H1 (cell line): Measurements from ENCODE around the gene TSPAN33. TPM values are rescaled to one million over a fixed set of nuclear protein-coding genes. Genes with fewer than 3 reads are reported as not detected.

Experiments used
- CTCF ChIA-PET: fragments of 300-600 bp; sonication (Branson Sonifier 250); formaldehyde crosslinking; loops from one replicate; lab custom pipeline; 2021; ENCODE audit not compliant: partially characterized antibody; lab: Charles Lee
- POLR2A ChIA-PET: fragments of 300-600 bp; sonication (Branson Sonifier 250); formaldehyde crosslinking; loops from one replicate; lab custom pipeline; 2021; ENCODE audit warnings: inconsistent platforms; ENCODE audit not compliant: partially characterized antibody; lab: Charles Lee
- DNase-seq, 2 experiments: peaks; one replicate each; pipeline versions ENCODE4 v3.0.0 to v3.0.0-alpha.2; 2010 to 2022; ENCODE audit warnings: low spot score in 2 of 2, low read depth in 1 of 2, mixed read lengths in 1 of 2
- FAIRE-seq: peaks from 2 replicates; lab custom pipeline; 2011; peaks lifted over from hg19 to GRCh38; lab: Jason Lieb, UNC
- H2AFZ ChIP-seq: 2 replicates; pipeline ENCODE4 v1.8.1; 2012; ENCODE audit warnings: low read length, inconsistent platforms
- H2AK5ac ChIP-seq: 2 replicates; pipeline ENCODE4 v1.6.1; 2013; ENCODE audit warnings: low read depth, low read length
- H2BK120ac ChIP-seq: replicated peaks from 2 replicates; pipeline ENCODE3; 2013; ENCODE audit warnings: low read depth, low read length, inconsistent platforms
- H2BK12ac ChIP-seq: 2 replicates; pipeline ENCODE4 v1.6.1; 2013; ENCODE audit warnings: low read depth, low read length
- H2BK15ac ChIP-seq: 2 replicates; pipeline ENCODE4 v1.6.1; 2013; ENCODE audit warnings: low read length
- H2BK20ac ChIP-seq: 2 replicates; pipeline ENCODE4 v1.6.1; 2013; ENCODE audit warnings: low read length
- H2BK5ac ChIP-seq: 2 replicates; pipeline ENCODE4 v1.6.1; 2013; ENCODE audit warnings: low read depth, low read length
- H3K14ac ChIP-seq: 2 replicates; pipeline ENCODE4 v1.6.1; 2013; ENCODE audit warnings: inconsistent platforms; ENCODE audit not compliant: insufficient read length
- H3K18ac ChIP-seq: 2 replicates; pipeline ENCODE4 v1.6.1; 2013; ENCODE audit warnings: low read length; ENCODE audit errors: extremely low read depth
- H3K23ac ChIP-seq: 2 replicates; pipeline ENCODE4 v1.6.1; 2013; ENCODE audit warnings: inconsistent platforms; ENCODE audit not compliant: insufficient read length
- H3K23me2 ChIP-seq: 2 replicates; pipeline ENCODE4 v1.6.1; 2013; ENCODE audit warnings: low read depth, low read length
- H3K27ac ChIP-seq: 2 replicates; pipeline ENCODE4 v1.6.1; 2011; ENCODE audit warnings: low read depth, low read length, inconsistent platforms
- H3K27me3 ChIP-seq, 4 experiments: replicated peaks in 1 of 4; 1 replicate in 1 of 4; 2 replicates in 3 of 4; pipeline versions ENCODE4 v1.6.1 to v1.8.1; 2011 to 2013; ENCODE audit warnings: low read length in 3 of 4, mild to moderate bottlenecking in 3 of 4, inconsistent platforms in 2 of 4, mixed read lengths in 2 of 4, moderate library complexity in 1 of 4; ENCODE audit not compliant: control insufficient read depth in 3 of 4, insufficient read depth in 3 of 4; ENCODE audit errors: extremely low read depth in 1 of 4
- H3K36me3 ChIP-seq, 4 experiments: 2 replicates each; pipeline versions ENCODE4 v1.6.1 to v1.8.1; 2011 to 2013; ENCODE audit warnings: mild to moderate bottlenecking in 4 of 4, low read length in 3 of 4, moderate library complexity in 2 of 4, control low read depth in 1 of 4, inconsistent platforms in 1 of 4; ENCODE audit not compliant: insufficient read depth in 4 of 4, control insufficient read depth in 2 of 4
- H3K4ac ChIP-seq: replicated peaks from 2 replicates; pipeline ENCODE3; 2013; ENCODE audit warnings: low read length, low read depth, mixed read lengths, inconsistent platforms; ENCODE audit not compliant: insufficient read length
- H3K4me1 ChIP-seq, 4 experiments: replicated peaks in 1 of 4; 1 replicate in 1 of 4; 2 replicates in 3 of 4; pipeline versions ENCODE4 v1.6.1 to v1.8.1; 2011 to 2013; ENCODE audit warnings: low read length in 3 of 4, inconsistent platforms in 2 of 4, mixed read lengths in 1 of 4; ENCODE audit not compliant: insufficient read depth in 4 of 4, control insufficient read depth in 3 of 4
- H3K4me2 ChIP-seq, 2 experiments: 2 replicates each; pipeline versions ENCODE4 v1.6.1 to v1.8.1; 2011 to 2013; ENCODE audit warnings: low read depth in 2 of 2, low read length in 2 of 2, control low read depth in 1 of 2, inconsistent platforms in 1 of 2, mild to moderate bottlenecking in 1 of 2; ENCODE audit not compliant: insufficient read depth in 1 of 2
- H3K4me3 ChIP-seq, 4 experiments: fragments of 200-600, 300-600 bp in 1 of 4; sonication (generic), shearing (Covaris generic), sonication (Bioruptor Twin) in 1 of 4; 2 replicates each; pipeline versions ENCODE4 v1.5.1 to v1.8.1; 2011 to 2016; ENCODE audit warnings: low read length in 4 of 4, low read depth in 3 of 4, control low read depth in 2 of 4, inconsistent platforms in 2 of 4, mild to moderate bottlenecking in 2 of 4, mixed read lengths in 1 of 4, moderate library complexity in 1 of 4; ENCODE audit not compliant: insufficient read depth in 2 of 4; ENCODE audit errors: extremely low read depth in 1 of 4
- H3K56ac ChIP-seq: replicated peaks from 2 replicates; pipeline ENCODE3; 2013; ENCODE audit warnings: low read depth, mild to moderate bottlenecking, mixed read lengths, low read length, inconsistent platforms; ENCODE audit not compliant: insufficient read length
- H3K79me1 ChIP-seq: 2 replicates; pipeline ENCODE4 v1.6.1; 2013; ENCODE audit warnings: low read depth, low read length, control low read depth
- H3K79me2 ChIP-seq, 2 experiments: 2 replicates each; pipeline versions ENCODE4 v1.6.1 to v1.8.1; 2012 to 2013; ENCODE audit warnings: low read length in 2 of 2, mild to moderate bottlenecking in 2 of 2, inconsistent platforms in 1 of 2; ENCODE audit not compliant: insufficient read depth in 2 of 2, control insufficient read depth in 1 of 2
- H3K9ac ChIP-seq, 4 experiments: replicated peaks in 1 of 4; 1 replicate in 1 of 4; 2 replicates in 3 of 4; pipeline versions ENCODE4 v1.6.1 to v1.8.1; 2011 to 2013; ENCODE audit warnings: low read depth in 3 of 4, low read length in 3 of 4, control low read depth in 2 of 4, mild to moderate bottlenecking in 2 of 4, moderate library complexity in 2 of 4, inconsistent platforms in 1 of 4; ENCODE audit errors: extremely low read depth in 1 of 4
- H3K9me3 ChIP-seq, 2 experiments: 2 replicates each; pipeline versions ENCODE4 v1.6.1 to v1.8.1; 2012 to 2013; ENCODE audit warnings: mild to moderate bottlenecking in 2 of 2, moderate library complexity in 2 of 2, control low read depth in 1 of 2, inconsistent platforms in 1 of 2, low read depth in 1 of 2, low read length in 1 of 2, mixed read lengths in 1 of 2; ENCODE audit not compliant: insufficient read depth in 2 of 2
- H4K20me1 ChIP-seq, 2 experiments: replicated peaks in 1 of 2; 2 replicates each; pipeline versions ENCODE3 to v1.8.1; 2011 to 2013; ENCODE audit warnings: inconsistent platforms in 2 of 2, low read length in 2 of 2, mild to moderate bottlenecking in 1 of 2; ENCODE audit not compliant: insufficient read depth in 2 of 2, control insufficient read depth in 1 of 2
- H4K5ac ChIP-seq: 2 replicates; pipeline ENCODE4 v1.6.1; 2013; ENCODE audit warnings: low read length, low read depth, mixed read lengths, inconsistent platforms; ENCODE audit not compliant: insufficient read length
- H4K8ac ChIP-seq: 2 replicates; pipeline ENCODE4 v1.8.0; 2013; ENCODE audit warnings: mild to moderate bottlenecking, moderate library complexity, low read length, inconsistent platforms; ENCODE audit not compliant: insufficient read depth; ENCODE audit errors: extremely low read depth
- H4K91ac ChIP-seq: replicated peaks from 2 replicates; pipeline ENCODE3; 2013; ENCODE audit warnings: low read length, mixed read lengths, inconsistent platforms; ENCODE audit not compliant: insufficient read length
- ATF3 ChIP-seq: IDR thresholded peaks from 2 replicates; pipeline ENCODE4 v1.6.1; 2011; ENCODE audit warnings: low read depth, mild to moderate bottlenecking, low read length; ENCODE audit not compliant: insufficient read depth
- CEBPB ChIP-seq: IDR thresholded peaks from 2 replicates; pipeline ENCODE4 v1.6.1; 2012; ENCODE audit warnings: low read depth, low read length
- HDAC2 ChIP-seq, 2 experiments: fragments of 300-600 bp in 1 of 2; sonication (generic) in 1 of 2; IDR thresholded peaks; 2 replicates each; pipeline ENCODE4 v1.6.1; 2011 to 2012; ENCODE audit warnings: low read depth in 2 of 2, low read length in 2 of 2, mild to moderate bottlenecking in 2 of 2, moderate library complexity in 2 of 2, borderline replicate concordance in 1 of 2, inconsistent platforms in 1 of 2
- SP2 ChIP-seq: IDR thresholded peaks from 2 replicates; pipeline ENCODE4 v1.6.1; 2012; ENCODE audit warnings: mild to moderate bottlenecking, low read length, inconsistent platforms
- TAF1 ChIP-seq: IDR thresholded peaks from 2 replicates; pipeline ENCODE4 v1.6.1; 2011; ENCODE audit warnings: mild to moderate bottlenecking, low read depth, low read length
- WGBS, 2 experiments: shearing (Covaris generic) in 1 of 2; methylation state at CpG; one replicate each; pipeline versions ENCODE4 v1.1.6 to v1.1.7; 2013 to 2015; ENCODE audit warnings: low lambda C conversion rate in 2 of 2, mixed read lengths in 2 of 2, inconsistent platforms in 1 of 2, low coverage in 1 of 2, missing lambda C conversion rate in 1 of 2; ENCODE audit not compliant: insufficient replicate concordance in 2 of 2, insufficient coverage in 1 of 2, insufficient read length in 1 of 2; ENCODE audit errors: extremely low coverage in 1 of 2, missing lambda C conversion rate in 1 of 2; 5-methylcytosine and 5-hydroxymethylcytosine counted together
- polyA plus RNA-seq, 7 experiments: library from polyadenylated mRNA; depleted of rRNA in 3 of 7; stranded (reverse) in 5 of 7; unstranded in 2 of 7; fragments of >200 nt in 5 of 7; fragments of 200-250 nt in 2 of 7; gene quantifications; 1 replicate in 5 of 7; 2 replicates in 1 of 7; 4 replicates in 1 of 7; pipeline versions ENCODE4 v1.2.1 to v1.2.3, GENCODE V29; 2011 to 2013; ENCODE audit warnings: missing spikeins in 2 of 7, mixed read lengths in 2 of 7
- total RNA-seq: library from RNA; stranded (reverse); fragmentation: NEBNext Ultra II Directional; extraction: Animal tissue kit (Norgen Biotek cat#: 25700); gene quantifications from 2 replicates; pipeline ENCODE4 v1.2.1, GENCODE V29; 2021

The TSPAN33 gene
- total and polyA plus RNA-seq, 2 of the 8 experiments (the other 6 are each of a cell fraction or from before 2014, with no cell fraction given): 42.8 to 47.1 TPM

GRCh38 chr7:129209067-129209926 is 64.8 kb downstream of the TSPAN33 start:
- Histone ChIP-seq H2AK5ac (no peak overlapping the region), H2BK5ac (no peak overlapping the region), H4K91ac (no peak overlapping the region), H3K9me3 (no peaks in the 10 kb centered on the region), H3K23me2 (no peaks in the 10 kb centered on the region), H2BK15ac (no peak overlapping the region), H3K4me3 (no peak overlapping the region), H3K4ac (no peak overlapping the region), H2BK120ac (no peak overlapping the region), H4K20me1 (peaks cover 0 to 13% of the 10 kb centered on the region in 2 experiments), H4K8ac (no peak overlapping the region), H3K27ac (no peak overlapping the region), H2BK20ac (no peak overlapping the region), H3K18ac (no peak overlapping the region), H3K14ac (no peak overlapping the region), H3K4me2 (no peak overlapping the region), H3K27me3 (no peaks in the 10 kb centered on the region), H3K9ac (no peak overlapping the region), H2AFZ (no peak overlapping the region), H3K79me1 (0 out of 2 replicates have a peak, but pooled peaks cover 2% of the 10 kb centered on the region), H3K56ac (no peak overlapping the region), H3K23ac (no peak overlapping the region), H3K36me3 (peaks cover 16 to 48% (median 33%) of the 10 kb centered on the region in 4 experiments), H2BK12ac (no peak overlapping the region), H4K5ac (no peak overlapping the region), H3K79me2 (no peaks in the 10 kb centered on the region), H3K4me1 (no peaks in the 10 kb centered on the region)
- POLR2A ChIA-PET: interaction anchor here (0.7 to 1.3 kb wide), 4 partner anchors 19 to 45 kb away, joined by 3 to 4 read pairs (median 4); no protein-coding TSS in a partner anchor
- DNase-seq: no peak
- TF ChIP-seq ATF3 (no peak), HDAC2 (IDR thresholded peaks at IDR 0.05; ENCODE audit: borderline replicate concordance in 1 of 2, low read depth in 2 of 2, low read length in 2 of 2) (no peak), CEBPB (no peak), TAF1 (no peak), SP2 (no peak)
- WGBS, 2 experiments: 90% methylated on average over 15 of the region's 15 CpGs; no CpG with 5 or more reads in 1 of the 2 experiments
- CTCF ChIA-PET: interaction anchor here (0.6 to 10.6 kb wide), 26 partner anchors 9 to 1699 kb away, joined by 3 to 258 read pairs (median 5); partner anchors contain the start of genes SMO and TSPAN33
- FAIRE-seq: no peak
